K562 treated with DMSO at 1 percent for 24 hours (cell line): ENCODE results near the gene OR10AG1. TPM values are rescaled to one million over a fixed set of nuclear protein-coding genes. Genes with fewer than 3 reads are reported as not detected.

Experiments
- total RNA-seq: library from RNA; unstranded; fragments of 300-600 nt; gene quantifications from 2 replicates; pipeline ENCODE4 v1.2.3, GENCODE V29; 2022; ENCODE audit warnings: low read depth; ENCODE audit not compliant: insufficient read depth

The OR10AG1 gene
- not detected in 2 replicates for total RNA-seq

DNA sequence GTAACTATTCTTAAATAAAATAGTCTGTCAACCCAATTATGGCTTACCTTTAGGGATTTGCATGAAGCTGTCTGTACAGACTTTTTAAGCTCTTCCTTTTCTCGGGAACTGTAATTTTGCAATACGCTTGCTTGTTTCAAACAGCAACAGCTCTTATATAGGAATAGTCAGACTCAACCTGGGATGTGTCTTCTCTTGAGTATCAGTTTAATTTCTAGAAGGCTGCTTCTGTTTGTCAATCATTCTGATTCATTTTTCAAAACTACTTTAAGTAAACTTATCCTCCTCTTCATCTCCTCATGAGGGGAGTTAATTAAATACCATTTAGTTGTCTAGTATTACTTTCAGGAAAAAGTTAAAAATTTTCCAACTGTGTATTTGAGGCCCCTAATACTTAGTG, at the start of gene OR10AG1:
Gene OR10AG1 (minus strand): TSS at position 101 of the 400 bp plus-strand sequence. CDS start 38 bp downstream, at position 63.

DNA sequence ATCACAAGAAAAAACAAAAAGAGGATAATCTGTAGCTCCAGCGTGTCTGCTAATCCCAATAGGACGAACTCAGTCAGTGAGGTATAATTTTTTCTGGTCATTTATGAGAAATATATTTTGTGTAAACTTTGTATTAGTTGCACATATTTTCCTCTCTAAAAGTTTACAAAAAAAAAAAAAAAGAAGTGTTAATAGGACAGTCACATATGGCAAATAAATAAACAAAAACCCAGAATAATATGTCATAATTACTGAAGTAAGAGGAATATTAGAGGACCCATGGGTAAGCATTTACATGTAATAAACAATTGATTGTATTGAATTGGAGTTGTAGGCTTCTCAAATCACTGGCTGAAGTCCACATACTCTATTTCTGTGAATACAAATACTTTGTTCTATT, 24.8 kb upstream of the OR10AG1 start, which contains the start of gene OR5F1:
Gene OR5F1 (minus strand): TSS at position 101 of the 400 bp plus-strand sequence. CDS start 0 bp downstream, at position 101.

GRCh38 chr11:55936300-55936699, 33.4 kb downstream of the OR10AG1 start, which contains the start of gene OR5I1:
Gene OR5I1 (minus strand): TSS chr11:55936400. CDS start chr11:55936400, 0 bp downstream.

Other genes with a start within 250 kb of the OR10AG1 start
- not detected in 2 replicates for gene OR5D13, start 196.5 kb downstream of the OR10AG1 start, total RNA-seq
- not detected in 2 replicates for gene OR5D14, start 174.4 kb downstream of the OR10AG1 start, total RNA-seq
- not detected in 2 replicates for gene OR5L1, start 158.6 kb downstream of the OR10AG1 start, total RNA-seq
- not detected in 2 replicates for gene OR5D18, start 150.3 kb downstream of the OR10AG1 start, total RNA-seq
- not detected in 2 replicates for gene OR5L2, start 142.7 kb downstream of the OR10AG1 start, total RNA-seq
- gene OR5D16, start 131.2 kb downstream of the OR10AG1 start, total RNA-seq: not detected in 2 replicates
- gene TRIM51, start 86.6 kb downstream of the OR10AG1 start, total RNA-seq: not detected in 2 replicates
- not detected in 2 replicates for gene OR5W2, start 55.4 kb downstream of the OR10AG1 start, total RNA-seq
- not detected in 2 replicates for gene OR5I1, start 33.5 kb downstream of the OR10AG1 start, total RNA-seq
- not detected in 2 replicates for gene OR5F1, start 24.7 kb upstream of the OR10AG1 start, total RNA-seq
- not detected in 2 replicates for gene OR5AS1, start 57.7 kb upstream of the OR10AG1 start, total RNA-seq
- not detected in 2 replicates for gene OR8I2, start 123.4 kb upstream of the OR10AG1 start, total RNA-seq
- gene OR8H2, start 133.7 kb upstream of the OR10AG1 start, total RNA-seq: not detected in 2 replicates
- gene OR8H3, start 152.4 kb upstream of the OR10AG1 start, total RNA-seq: not detected in 2 replicates
- gene OR8J3, start 170.3 kb upstream of the OR10AG1 start, total RNA-seq: not detected in 2 replicates
- not detected in 2 replicates for gene OR8K5, start 190.4 kb upstream of the OR10AG1 start, total RNA-seq
- gene OR5J2, start 206.7 kb upstream of the OR10AG1 start, total RNA-seq: not detected in 2 replicates